GM12892 (cell line): Measurements from ENCODE around the gene FNDC11.

Experiments
- DNase-seq: peaks from one replicate; pipeline ENCODE4 v3.0.0; 2011; ENCODE audit not compliant: insufficient read length
- FAIRE-seq: peaks from 2 replicates; lab custom pipeline; 2011; peaks lifted over from hg19 to GRCh38; lab: Jason Lieb, UNC
- POLR2A ChIP-seq: IDR thresholded peaks from 2 replicates; pipeline ENCODE4 v1.6.1; 2011; ENCODE audit warnings: low read depth, low read length, control low read depth
- POLR2AphosphoS5 ChIP-seq: IDR thresholded peaks from 2 replicates; pipeline ENCODE4 v1.6.1; 2011; ENCODE audit warnings: low read depth, low read length, control low read depth
- TAF1 ChIP-seq: IDR thresholded peaks from 2 replicates; pipeline ENCODE4 v1.6.1; 2011; ENCODE audit warnings: low read depth, mild to moderate bottlenecking, control low read depth, low read length, borderline replicate concordance

Gene FNDC11

GRCh38 chr20:63587256-63587655 lies 33.3 kb downstream of the FNDC11 start:
- TF ChIP-seq TAF1, result no peak
- TF ChIP-seq POLR2AphosphoS5, result no peak
- no peak for TF ChIP-seq POLR2A

GRCh38 chr20:63587776-63588591 lies 34.0 kb downstream of the FNDC11 start:
- no peak for DNase-seq
- TF ChIP-seq POLR2AphosphoS5, result no peak
- no peak for TF ChIP-seq POLR2A
- no peak for TF ChIP-seq TAF1
- no peak for FAIRE-seq

More at GRCh38 chr20:63587256-63587655, 33.3 kb downstream of the FNDC11 start:
- no peak for FAIRE-seq
- DNase-seq, result no peak

GRCh38 chr20:63588641-63589041 lies 34.7 kb downstream of the FNDC11 start:
- DNase-seq (no peak), FAIRE-seq (no peak)
- TF ChIP-seq POLR2A, result no peak
- TF ChIP-seq TAF1, result no peak
- no peak for TF ChIP-seq POLR2AphosphoS5

GRCh38 chr20:63589261-63590217 lies 35.6 kb downstream of the FNDC11 start:
- TF ChIP-seq TAF1 (no peak), POLR2A (no peak), POLR2AphosphoS5 (no peak)
- no peak for FAIRE-seq
- no peak for DNase-seq

- FAIRE-seq (no peak), DNase-seq (no peak)
- TF ChIP-seq TAF1, result no peak
- no peak for TF ChIP-seq POLR2A
- TF ChIP-seq POLR2AphosphoS5, result no peak
These were observed 36.5 kb downstream of the FNDC11 start for GRCh38 chr20:63590218-63591146.

- no peak for FAIRE-seq
- TF ChIP-seq POLR2AphosphoS5, result no peak
- TF ChIP-seq POLR2A, result no peak
- no peak for TF ChIP-seq TAF1
- no peak for DNase-seq
These were observed 37.2 kb downstream of the FNDC11 start for GRCh38 chr20:63591147-63591533.

- no peak for FAIRE-seq
These were observed 37.9 kb downstream of the FNDC11 start for GRCh38 chr20:63591786-63592355.

GRCh38 chr20:63592661-63593060 lies 38.7 kb downstream of the FNDC11 start:
- no peak for TF ChIP-seq TAF1
- TF ChIP-seq POLR2A, result no peak
- TF ChIP-seq POLR2AphosphoS5, result no peak
- FAIRE-seq (no peak), DNase-seq (no peak)

More at GRCh38 chr20:63591786-63592355, 37.9 kb downstream of the FNDC11 start:
- no peak for TF ChIP-seq TAF1
- TF ChIP-seq POLR2A, result no peak
- TF ChIP-seq POLR2AphosphoS5, result no peak
- no peak for DNase-seq

- FAIRE-seq (no peak), DNase-seq (no peak)
- no peak for TF ChIP-seq POLR2AphosphoS5
- no peak for TF ChIP-seq TAF1
- no peak for TF ChIP-seq POLR2A
These were observed 40.1 kb downstream of the FNDC11 start for GRCh38 chr20:63594043-63594561.
